ENCODE measurements around the gene SKP1. TPM values are rescaled to one million over a fixed set of nuclear protein-coding genes. Genes with fewer than 3 reads are reported as not detected.
"Not testable (repeated sequence)": the region's sequence is repeated elsewhere in the genome, so short reads cannot be mapped to it uniquely, and the experiment has no call there.

Gene SKP1
- polyA plus RNA-seq, 3 donors = 182 to 787 (median 735) TPM

DNA sequence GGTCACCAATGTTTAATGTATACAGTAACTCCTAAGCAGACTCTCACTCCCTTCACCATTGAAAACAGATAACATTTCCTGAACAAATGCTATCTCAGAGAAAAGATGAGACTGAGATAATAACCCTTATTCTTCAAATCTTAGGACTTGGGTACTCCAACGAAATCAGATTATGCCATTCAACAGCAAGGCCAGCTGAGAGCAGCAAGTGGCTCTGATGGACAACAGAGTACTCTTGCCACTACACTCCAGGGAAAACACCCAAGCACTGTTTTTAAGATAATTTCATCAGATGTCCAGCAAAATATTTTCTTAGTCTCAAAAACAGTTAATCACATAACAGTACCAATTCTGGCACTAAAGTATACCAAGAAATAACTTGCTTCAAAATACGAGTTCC, 39.0 kb upstream of the SKP1 start:
- Histone ChIP-seq H3K27ac (ENCODE audit: low read depth in 1 of 2, low read length in 2 of 2) (no peak overlapping the region), H2AFZ (ENCODE audit: insufficient read depth, low read depth, low read length, poor library complexity, severe bottlenecking) (no peak overlapping the region), H4K20me1 (ENCODE audit: insufficient read depth, low read length) (peaks cover 100% of the 10 kb centered on the region), H3K4me2 (replicated peaks; ENCODE audit: extremely low read depth, low read length, poor library complexity, severe bottlenecking) (no peak overlapping the region), H3K4me3 (replicated peaks in 1 of 3; ENCODE audit: low read depth in 2 of 3, low read length in 3 of 3) (no peak overlapping the region), H3K79me2 (ENCODE audit: insufficient read depth, low read length) (peaks cover 100% of the 10 kb centered on the region), H3K27me3 (ENCODE audit: control insufficient read depth in 2 of 2, insufficient read depth in 2 of 2, low read length in 2 of 2) (no peaks in the 10 kb centered on the region), H3K9ac (ENCODE audit: insufficient read depth, low read length, poor library complexity, severe bottlenecking) (no peak overlapping the region), H3K9me3 (replicated peaks in 1 of 2; ENCODE audit: control insufficient read depth in 1 of 2, insufficient read depth in 1 of 2, low read length in 2 of 2) (peaks cover 0 to 3% of the 10 kb centered on the region in 2 donors), H3K36me3 (replicated peaks in 1 of 2; ENCODE audit: control insufficient read depth in 1 of 2, insufficient read depth in 2 of 2, low read length in 2 of 2) (peaks cover 2 to 25% of the 10 kb centered on the region in 2 donors), H3K4me1 (ENCODE audit: control insufficient read depth in 1 of 2, insufficient read depth in 2 of 2, low read length in 2 of 2) (peaks cover 0 to 3% of the 10 kb centered on the region in 2 donors)
- Mint-ChIP-seq H3K9me3 (peaks cover 0 to 2% (median 0%) of the 10 kb centered on the region in 7 donors), H3K4me1 (peaks cover 25% of the 10 kb centered on the region), H3K27ac (peak overlapping the region in 1 of 7 donors; percentile 23), H3K36me3 (peaks cover 14 to 25% of the 10 kb centered on the region in 2 donors), H3K4me3 (no peak overlapping the region), H3K27me3 (ENCODE audit: low read depth in 3 of 3) (no peaks in the 10 kb centered on the region)
- TF ChIP-seq, protein P1, sequence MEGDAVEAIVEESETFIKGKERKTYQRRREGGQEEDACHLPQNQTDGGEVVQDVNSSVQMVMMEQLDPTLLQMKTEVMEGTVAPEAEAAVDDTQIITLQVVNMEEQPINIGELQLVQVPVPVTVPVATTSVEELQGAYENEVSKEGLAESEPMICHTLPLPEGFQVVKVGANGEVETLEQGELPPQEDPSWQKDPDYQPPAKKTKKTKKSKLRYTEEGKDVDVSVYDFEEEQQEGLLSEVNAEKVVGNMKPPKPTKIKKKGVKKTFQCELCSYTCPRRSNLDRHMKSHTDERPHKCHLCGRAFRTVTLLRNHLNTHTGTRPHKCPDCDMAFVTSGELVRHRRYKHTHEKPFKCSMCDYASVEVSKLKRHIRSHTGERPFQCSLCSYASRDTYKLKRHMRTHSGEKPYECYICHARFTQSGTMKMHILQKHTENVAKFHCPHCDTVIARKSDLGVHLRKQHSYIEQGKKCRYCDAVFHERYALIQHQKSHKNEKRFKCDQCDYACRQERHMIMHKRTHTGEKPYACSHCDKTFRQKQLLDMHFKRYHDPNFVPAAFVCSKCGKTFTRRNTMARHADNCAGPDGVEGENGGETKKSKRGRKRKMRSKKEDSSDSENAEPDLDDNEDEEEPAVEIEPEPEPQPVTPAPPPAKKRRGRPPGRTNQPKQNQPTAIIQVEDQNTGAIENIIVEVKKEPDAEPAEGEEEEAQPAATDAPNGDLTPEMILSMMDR (IDR thresholded peaks at IDR 0.05) = no peak
- no peak for DNase-seq
- 100% methylated on average over 1 of the region's 2 CpGs for WGBS (ENCODE audit: insufficient coverage)
- intact Hi-C loops (cut with micrococcal nuclease) = no loop called here

DNA sequence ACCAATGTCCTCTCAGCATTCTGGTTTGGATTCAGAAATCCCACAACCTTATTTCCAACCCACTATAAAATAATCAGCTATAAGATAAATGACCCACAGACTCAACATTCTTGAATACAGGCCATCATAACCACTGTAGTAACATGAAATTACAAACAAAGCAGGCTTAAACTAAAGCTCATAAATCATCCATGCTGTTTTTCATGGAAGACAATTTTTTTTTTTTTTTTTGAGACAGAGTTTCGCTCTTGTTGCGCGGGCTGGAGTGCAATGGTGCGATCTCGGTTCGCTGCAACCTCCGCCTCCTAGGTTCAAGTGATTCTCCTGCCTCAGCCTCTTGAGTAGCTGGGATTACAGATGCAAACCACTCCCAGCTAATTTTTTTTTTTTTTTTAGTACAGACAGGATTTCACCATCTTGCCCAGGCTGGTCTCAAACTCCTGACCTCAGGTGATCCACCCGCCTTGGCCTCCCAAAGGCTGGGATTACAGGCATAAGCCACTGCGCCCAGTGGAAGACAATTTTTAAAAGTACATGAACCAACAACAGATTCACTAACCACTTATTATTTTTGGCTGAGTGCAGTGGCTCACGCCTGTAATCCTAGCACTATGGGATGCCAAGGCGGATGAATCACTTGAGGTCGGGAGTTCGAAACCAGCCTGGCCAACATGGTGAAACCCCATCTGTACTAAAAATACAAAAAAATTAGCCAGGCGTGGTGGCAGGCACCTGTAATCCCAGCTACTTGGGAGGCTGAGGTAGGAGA, 34.7 kb upstream of the SKP1 start:
- H3K9ac ChIP-seq (ENCODE audit: insufficient read depth, low read length, poor library complexity, severe bottlenecking); DNase-seq; H3K4me3 ChIP-seq (replicated peaks in 1 of 3; ENCODE audit: low read depth in 2 of 3, low read length in 3 of 3); H3K27ac ChIP-seq (ENCODE audit: low read depth in 1 of 2, low read length in 2 of 2); H3K9me3 Mint-ChIP-seq; H3K9me3 ChIP-seq (replicated peaks in 1 of 2; ENCODE audit: control insufficient read depth in 1 of 2, insufficient read depth in 1 of 2, low read length in 2 of 2); H3K27me3 Mint-ChIP-seq (ENCODE audit: low read depth in 3 of 3); H3K27me3 ChIP-seq (ENCODE audit: control insufficient read depth in 2 of 2, insufficient read depth in 2 of 2, low read length in 2 of 2); intact Hi-C loops (cut with micrococcal nuclease); H2AFZ ChIP-seq (ENCODE audit: insufficient read depth, low read depth, low read length, poor library complexity, severe bottlenecking); H3K4me2 ChIP-seq (replicated peaks; ENCODE audit: extremely low read depth, low read length, poor library complexity, severe bottlenecking); H3K4me1 ChIP-seq (ENCODE audit: control insufficient read depth in 1 of 2, insufficient read depth in 2 of 2, low read length in 2 of 2); H3K4me3 Mint-ChIP-seq; H3K36me3 Mint-ChIP-seq: not testable (repeated sequence)
- H4K20me1 ChIP-seq (ENCODE audit: insufficient read depth, low read length) = peaks cover 100% of the 10 kb centered on the region
- peaks cover 100% of the 10 kb centered on the region for H3K79me2 ChIP-seq (ENCODE audit: insufficient read depth, low read length)
- Mint-ChIP-seq H3K4me1 (peaks cover 11% of the 10 kb centered on the region), H3K27ac (peak overlapping the region in 1 of 7 donors; percentile 28)
- H3K36me3 ChIP-seq (replicated peaks in 1 of 2; ENCODE audit: control insufficient read depth in 1 of 2, insufficient read depth in 2 of 2, low read length in 2 of 2) = peaks cover 0 to 17% of the 10 kb centered on the region in 2 donors
- no CpG with 5 or more reads among the region's 14 CpGs for WGBS (ENCODE audit: insufficient coverage)

All from CD14-positive monocyte (primary cell).